Nephron (organoid): Measurements from ENCODE around the gene TGM2.
A peak's percentile ranks its signal among the peaks of the same experiment; 100 is the strongest.

Experiments used
- H3K27ac Mint-ChIP-seq, 3 experiments: 2 replicates each; pipeline ENCODE4 v1.8.0; 2020; ENCODE audit warnings: mixed read lengths in 3 of 3, mild to moderate bottlenecking in 2 of 3, moderate library complexity in 1 of 3
- H3K27me3 Mint-ChIP-seq: 2 replicates; pipeline ENCODE4 v1.8.0; 2021; ENCODE audit warnings: low read depth, mild to moderate bottlenecking, moderate library complexity, mixed read lengths
- H3K36me3 Mint-ChIP-seq: 2 replicates; pipeline ENCODE4 v1.8.0; 2020; ENCODE audit warnings: low read depth, mixed read lengths
- H3K4me1 Mint-ChIP-seq: 2 replicates; pipeline ENCODE4 v1.8.0; 2020; ENCODE audit warnings: mixed read lengths
- H3K4me3 Mint-ChIP-seq, 3 experiments: 2 replicates each; pipeline ENCODE4 v1.8.0; 2020; ENCODE audit warnings: mild to moderate bottlenecking in 3 of 3, mixed read lengths in 3 of 3, moderate library complexity in 2 of 3
- H3K9me3 Mint-ChIP-seq: 2 replicates; pipeline ENCODE4 v1.8.0; 2020; ENCODE audit warnings: mixed read lengths
- CTCF ChIP-seq, 3 experiments: fragments of 200-600 bp; sonication (generic); IDR thresholded peaks; one replicate each; pipeline ENCODE4 v1.5.0; 2021; ENCODE audit warnings: antibody characterized with exemption in 3 of 3; ENCODE audit not compliant: unreplicated experiment in 3 of 3

TGM2 gene

DNA sequence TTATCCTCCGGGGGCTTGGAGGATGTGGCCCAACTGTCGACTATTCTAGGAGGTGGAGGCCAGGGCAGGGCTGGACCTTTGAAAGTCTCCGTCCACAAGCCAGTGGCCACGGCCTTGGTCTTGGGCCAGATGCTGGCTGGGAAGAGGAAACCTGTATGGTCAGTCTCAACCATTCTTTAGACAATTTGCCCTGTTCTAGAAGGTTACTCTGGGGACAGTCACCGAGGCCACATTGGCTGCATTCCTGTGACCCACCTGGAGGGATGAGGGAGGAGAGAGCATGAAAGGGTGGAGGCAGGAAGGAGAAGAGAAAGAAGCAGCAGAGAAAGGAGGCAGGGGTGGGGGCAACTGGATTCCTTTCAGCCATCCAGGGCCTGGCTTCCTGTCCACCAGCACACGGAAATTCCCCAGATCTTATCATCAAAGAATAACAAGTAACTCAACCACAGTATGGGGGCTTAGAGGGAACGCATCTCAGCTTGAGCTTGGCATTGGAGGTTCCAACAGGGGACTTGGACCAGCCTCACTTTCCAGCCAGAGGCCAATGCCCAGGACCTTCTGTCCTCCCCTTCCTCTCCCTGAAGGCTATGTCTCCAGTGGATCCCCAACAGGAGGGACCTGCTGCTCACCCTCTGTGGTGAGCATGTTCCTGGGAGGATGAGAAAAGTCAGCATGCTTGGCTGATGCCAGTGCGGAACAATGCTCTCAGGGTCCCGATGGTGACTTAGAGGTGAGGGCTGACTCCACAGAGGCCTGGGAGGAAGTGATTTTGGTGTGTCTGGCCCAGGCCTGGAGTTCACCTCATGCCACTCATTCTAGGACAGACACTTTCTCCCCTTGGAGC, 30.4 kb downstream of the TGM2 start:
- Mint-ChIP-seq H3K9me3 (no peaks in the 10 kb centered on the region), H3K36me3 (peaks cover 4% of the 10 kb centered on the region), H3K27me3 (no peaks in the 10 kb centered on the region), H3K4me1 (peaks cover 32% of the 10 kb centered on the region), H3K4me3 (no peak overlapping the region), H3K27ac (peak overlapping the region; percentile 34 to 86 (median 80))
- TF ChIP-seq CTCF (IDR thresholded peaks at IDR 0.05; ENCODE audit: unreplicated experiment in 3 of 3): no peak

- TF ChIP-seq CTCF (IDR thresholded peaks at IDR 0.05; ENCODE audit: unreplicated experiment in 3 of 3): no peak
- H3K4me1 Mint-ChIP-seq: peaks cover 32% of the 10 kb centered on the region
- H3K36me3 Mint-ChIP-seq: peaks cover 4% of the 10 kb centered on the region
- H3K4me3 Mint-ChIP-seq: no peak overlapping the region
- peak overlapping the region; percentile 34 to 86 (median 80) for H3K27ac Mint-ChIP-seq
- H3K27me3 Mint-ChIP-seq: no peaks in the 10 kb centered on the region
- no peaks in the 10 kb centered on the region for H3K9me3 Mint-ChIP-seq
These were observed 31.2 kb downstream of the TGM2 start for GRCh38 chr20:38133680-38134426.

GRCh38 chr20:38132910-38133501, 32.1 kb downstream of the TGM2 start:
- H3K36me3 Mint-ChIP-seq: no peaks in the 10 kb centered on the region
- peak overlapping the region; percentile 20 to 86 (median 80) for H3K27ac Mint-ChIP-seq
- H3K4me1 Mint-ChIP-seq: peaks cover 36% of the 10 kb centered on the region
- H3K27me3 Mint-ChIP-seq: no peaks in the 10 kb centered on the region
- H3K4me3 Mint-ChIP-seq: no peak overlapping the region
- TF ChIP-seq CTCF (IDR thresholded peaks at IDR 0.05; ENCODE audit: unreplicated experiment in 3 of 3): no peak
- H3K9me3 Mint-ChIP-seq: no peaks in the 10 kb centered on the region

GRCh38 chr20:38132156-38132909, 32.7 kb downstream of the TGM2 start:
- H3K27ac Mint-ChIP-seq: no peak overlapping the region
- H3K27me3 Mint-ChIP-seq: no peaks in the 10 kb centered on the region
- TF ChIP-seq CTCF (IDR thresholded peaks at IDR 0.05; ENCODE audit: unreplicated experiment in 3 of 3): no peak
- no peaks in the 10 kb centered on the region for H3K36me3 Mint-ChIP-seq
- H3K4me3 Mint-ChIP-seq: no peak overlapping the region
- peaks cover 41% of the 10 kb centered on the region for H3K4me1 Mint-ChIP-seq
- no peaks in the 10 kb centered on the region for H3K9me3 Mint-ChIP-seq

GRCh38 chr20:38131588-38132121, 33.4 kb downstream of the TGM2 start:
- Mint-ChIP-seq H3K4me1 (peaks cover 48% of the 10 kb centered on the region), H3K27me3 (no peaks in the 10 kb centered on the region), H3K36me3 (no peaks in the 10 kb centered on the region), H3K27ac (peak overlapping the region in 2 of 3 experiments; percentile 60 to 91), H3K4me3 (no peak overlapping the region), H3K9me3 (no peaks in the 10 kb centered on the region)
- no peak for TF ChIP-seq CTCF (IDR thresholded peaks at IDR 0.05; ENCODE audit: unreplicated experiment in 3 of 3)
